Smooth muscle cell of the coronary artery (primary cell): Measurements from ENCODE around the gene PCDH12. TPM values are rescaled to one million over a fixed set of nuclear protein-coding genes. Genes with fewer than 3 reads are reported as not detected.

ENCODE experiments used
- total RNA-seq: library from RNA; depleted of rRNA; stranded (reverse); fragments of >200 nt; gene quantifications from 2 replicates; pipeline ENCODE4 v1.2.3, GENCODE V29; 2014; ENCODE audit warnings: low replicate concordance

PCDH12 gene
- total RNA-seq = under 0.01 and 1.2 TPM in 2 replicates

GRCh38 chr5:141958113-141958512 lies at the start of gene PCDH12:
TSS of gene PCDH12 (minus strand) at chr5:141958202. CDS start at chr5:141957851, 351 bp downstream.

GRCh38 chr5:141968914-141969608 lies 11.1 kb upstream of the PCDH12 start, which contains the start of gene RNF14:
TSS of gene RNF14 (plus strand) at chr5:141969105. CDS start at chr5:141973589, 4,484 bp downstream.

GRCh38 chr5:141923448-141924313 lies 34.3 kb downstream of the PCDH12 start, which contains the start of gene DELE1:
TSS of gene DELE1 (plus strand) at chr5:141923871. CDS start at chr5:141923942, 71 bp downstream.

Other genes starting within 250 kb of the PCDH12 start
- gene PCDH1, start 79.8 kb downstream of the PCDH12 start, total RNA-seq = 4.0 and 27.5 TPM in 2 replicates
- gene DELE1, start 34.3 kb downstream of the PCDH12 start, total RNA-seq = 27.1 and 34.5 TPM in 2 replicates
- gene RNF14, start 10.9 kb upstream of the PCDH12 start, total RNA-seq = 49.7 and 55.5 TPM in 2 replicates
- 38.2 and 81.9 TPM in 2 replicates for gene GNPDA1, start 54.8 kb upstream of the PCDH12 start, total RNA-seq
- 24.5 and 46.2 TPM in 2 replicates for gene NDFIP1, start 150.6 kb upstream of the PCDH12 start, total RNA-seq